Sigmoid colon (tissue), 4 donors: Measurements from ENCODE around the gene MAPK8IP3.

Experiments
- POLR2A ChIP-seq, 2 donors: fragments of 450-650 bp; IDR thresholded peaks; one replicate each; pipeline ENCODE4 v1.6.1; 2016; ENCODE audit warnings: antibody characterized with exemption in 2 of 2, mild to moderate bottlenecking in 2 of 2, moderate library complexity in 2 of 2
- POLR2AphosphoS5 ChIP-seq, 4 donors: sonication (generic); formaldehyde crosslinking; IDR thresholded peaks; one replicate each; pipeline ENCODE4 v1.6.1; 2017; ENCODE audit warnings: antibody characterized with exemption in 4 of 4
- TF ChIP-seq, protein P1 (sequence below), 4 experiments: fragments of 450-650 bp in 3 of 4; fragments of 200-600 bp in 1 of 4; IDR thresholded peaks; one replicate each; pipeline ENCODE4 v1.5.1; 2016 to 2019; ENCODE audit warnings: antibody characterized with exemption in 4 of 4, mild to moderate bottlenecking in 3 of 4, moderate library complexity in 2 of 4

DNA sequence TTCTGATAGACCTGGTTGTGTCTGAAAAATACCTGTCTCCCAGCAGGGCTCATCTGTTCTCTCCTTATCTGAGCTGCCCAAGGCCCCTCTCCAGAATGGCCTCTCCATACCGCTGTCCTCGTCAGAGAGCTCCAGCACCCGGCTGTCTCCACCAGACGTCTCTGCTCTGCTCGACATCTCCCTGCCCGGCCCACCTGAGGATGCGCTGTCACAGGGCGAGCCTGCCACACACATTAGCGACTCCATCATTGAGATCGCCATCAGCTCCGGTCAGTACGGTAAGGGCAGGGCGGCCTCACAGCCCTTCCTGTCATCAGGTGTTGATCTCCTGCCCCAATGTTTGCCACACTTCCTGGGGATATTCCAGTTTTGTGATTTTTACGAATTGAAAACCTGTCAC, 38.1 kb upstream of the MAPK8IP3 start:
- TF ChIP-seq, protein P1, sequence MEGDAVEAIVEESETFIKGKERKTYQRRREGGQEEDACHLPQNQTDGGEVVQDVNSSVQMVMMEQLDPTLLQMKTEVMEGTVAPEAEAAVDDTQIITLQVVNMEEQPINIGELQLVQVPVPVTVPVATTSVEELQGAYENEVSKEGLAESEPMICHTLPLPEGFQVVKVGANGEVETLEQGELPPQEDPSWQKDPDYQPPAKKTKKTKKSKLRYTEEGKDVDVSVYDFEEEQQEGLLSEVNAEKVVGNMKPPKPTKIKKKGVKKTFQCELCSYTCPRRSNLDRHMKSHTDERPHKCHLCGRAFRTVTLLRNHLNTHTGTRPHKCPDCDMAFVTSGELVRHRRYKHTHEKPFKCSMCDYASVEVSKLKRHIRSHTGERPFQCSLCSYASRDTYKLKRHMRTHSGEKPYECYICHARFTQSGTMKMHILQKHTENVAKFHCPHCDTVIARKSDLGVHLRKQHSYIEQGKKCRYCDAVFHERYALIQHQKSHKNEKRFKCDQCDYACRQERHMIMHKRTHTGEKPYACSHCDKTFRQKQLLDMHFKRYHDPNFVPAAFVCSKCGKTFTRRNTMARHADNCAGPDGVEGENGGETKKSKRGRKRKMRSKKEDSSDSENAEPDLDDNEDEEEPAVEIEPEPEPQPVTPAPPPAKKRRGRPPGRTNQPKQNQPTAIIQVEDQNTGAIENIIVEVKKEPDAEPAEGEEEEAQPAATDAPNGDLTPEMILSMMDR (IDR thresholded peaks at IDR 0.05), result no peak
- TF ChIP-seq POLR2A (IDR thresholded peaks at IDR 0.05), result no peak
- TF ChIP-seq POLR2AphosphoS5 (IDR thresholded peaks at IDR 0.05), result no peak
